K562 (cell line): Measurements from ENCODE around the gene LGALS7B. TPM values are rescaled to one million over a fixed set of nuclear protein-coding genes. Genes with fewer than 3 reads are reported as not detected.

ENCODE experiments used
- polyA plus RNA-seq, 8 experiments: library from polyadenylated mRNA; depleted of rRNA in 4 of 8; stranded (reverse) in 5 of 8; unstranded in 3 of 8; fragments of >200 nt; fragmentation: Nextera tagmentation in 2 of 8; fragmentation: Illumina TruSeq in 1 of 8; extraction: Ambion mirVana in 2 of 8; extraction: Trizol in 1 of 8; gene quantifications; 2 replicates each; pipeline versions ENCODE4 v1.2.1 to v1.2.3, GENCODE V29; 2011 to 2014; ENCODE audit warnings: inconsistent platforms in 1 of 8, missing spikeins in 1 of 8
- total RNA-seq, 7 experiments: library from RNA; depleted of rRNA in 6 of 7; stranded (reverse); fragments of >200 nt in 6 of 7; fragmentation: Illumina TruSeq in 2 of 7; extraction: Trizol in 2 of 7; gene quantifications; 2 replicates each; pipeline versions ENCODE4 v1.2.1 to v1.2.3, GENCODE V29; 2011 to 2021; ENCODE audit warnings: low replicate concordance in 1 of 7
- TF ChIP-seq, protein P1 (sequence below), 2 experiments: fragments of 450-650 bp in 1 of 2; sonication (generic) in 1 of 2; formaldehyde crosslinking in 1 of 2; IDR thresholded peaks; 2 replicates each; pipeline versions ENCODE4 v1.7.1 to v1.9.0; 2016 to 2022; ENCODE audit warnings: inconsistent platforms in 1 of 2, mild to moderate bottlenecking in 1 of 2, missing genetic modification reagents in 1 of 2

LGALS7B gene
- total and polyA plus RNA-seq, 9 of the 15 experiments (the other 6 are each of a cell fraction or from before 2014, with no cell fraction given), result not detected

GRCh38 chr19:38805180-38805579, 16.2 kb downstream of the LGALS7B start (continued):
- TF ChIP-seq, protein P1, sequence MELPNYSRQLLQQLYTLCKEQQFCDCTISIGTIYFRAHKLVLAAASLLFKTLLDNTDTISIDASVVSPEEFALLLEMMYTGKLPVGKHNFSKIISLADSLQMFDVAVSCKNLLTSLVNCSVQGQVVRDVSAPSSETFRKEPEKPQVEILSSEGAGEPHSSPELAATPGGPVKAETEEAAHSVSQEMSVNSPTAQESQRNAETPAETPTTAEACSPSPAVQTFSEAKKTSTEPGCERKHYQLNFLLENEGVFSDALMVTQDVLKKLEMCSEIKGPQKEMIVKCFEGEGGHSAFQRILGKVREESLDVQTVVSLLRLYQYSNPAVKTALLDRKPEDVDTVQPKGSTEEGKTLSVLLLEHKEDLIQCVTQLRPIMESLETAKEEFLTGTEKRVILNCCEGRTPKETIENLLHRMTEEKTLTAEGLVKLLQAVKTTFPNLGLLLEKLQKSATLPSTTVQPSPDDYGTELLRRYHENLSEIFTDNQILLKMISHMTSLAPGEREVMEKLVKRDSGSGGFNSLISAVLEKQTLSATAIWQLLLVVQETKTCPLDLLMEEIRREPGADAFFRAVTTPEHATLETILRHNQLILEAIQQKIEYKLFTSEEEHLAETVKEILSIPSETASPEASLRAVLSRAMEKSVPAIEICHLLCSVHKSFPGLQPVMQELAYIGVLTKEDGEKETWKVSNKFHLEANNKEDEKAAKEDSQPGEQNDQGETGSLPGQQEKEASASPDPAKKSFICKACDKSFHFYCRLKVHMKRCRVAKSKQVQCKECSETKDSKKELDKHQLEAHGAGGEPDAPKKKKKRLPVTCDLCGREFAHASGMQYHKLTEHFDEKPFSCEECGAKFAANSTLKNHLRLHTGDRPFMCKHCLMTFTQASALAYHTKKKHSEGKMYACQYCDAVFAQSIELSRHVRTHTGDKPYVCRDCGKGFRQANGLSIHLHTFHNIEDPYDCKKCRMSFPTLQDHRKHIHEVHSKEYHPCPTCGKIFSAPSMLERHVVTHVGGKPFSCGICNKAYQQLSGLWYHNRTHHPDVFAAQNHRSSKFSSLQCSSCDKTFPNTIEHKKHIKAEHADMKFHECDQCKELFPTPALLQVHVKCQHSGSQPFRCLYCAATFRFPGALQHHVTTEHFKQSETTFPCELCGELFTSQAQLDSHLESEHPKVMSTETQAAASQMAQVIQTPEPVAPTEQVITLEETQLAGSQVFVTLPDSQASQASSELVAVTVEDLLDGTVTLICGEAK (IDR thresholded peaks at IDR 0.05), result peak; percentile 77
- TF ChIP-seq, protein P1 (CRISPR knock-in tag; IDR thresholded peaks at IDR 0.05), result no peak
- TF ChIP-seq, all 486 proteins: peak for 8
